Naive thymus-derived CD8-positive, alpha-beta T cell (primary cell): ENCODE results near the gene INAVA. TPM values are rescaled to one million over a fixed set of nuclear protein-coding genes. Genes with fewer than 3 reads are reported as not detected.
A peak's percentile ranks its signal among the peaks of the same experiment; 100 is the strongest.

ENCODE experiments used
- ATAC-seq, 2 donors: fragments of 150-1000 bp; cut with Tn5 transposase in 1 of 2; sonication (Bioruptor Pico), chemical (Tn5 transposase) in 1 of 2; 1 replicate in 1 of 2; 2 replicates in 1 of 2; pipeline ENCODE4 v1.10.0; 2021; ENCODE audit warnings: mild to moderate bottlenecking in 2 of 2, moderate library complexity in 2 of 2
- POLR2A ChIA-PET: fragments of 350-600 bp; sonication (Branson Sonifier 250); formaldehyde crosslinking; loops from one replicate; lab custom pipeline; 2021; ENCODE audit warnings: antibody characterized with exemption; lab: Charles Lee
- DNase-seq, 10 donors: peaks; one replicate each; pipeline versions ENCODE4 v3.0.0 to v3.0.0-alpha.2; 2020 to 2022
- H3K27ac Mint-ChIP-seq, 10 donors: one replicate each; pipeline ENCODE4 v1.8.0; 2020 to 2022; ENCODE audit warnings: mild to moderate bottlenecking in 10 of 10, mixed read lengths in 10 of 10, moderate library complexity in 4 of 10, inconsistent platforms in 1 of 10
- H3K27me3 Mint-ChIP-seq, 5 donors: one replicate each; pipeline ENCODE4 v1.8.0; 2021 to 2022; ENCODE audit warnings: mixed read lengths in 5 of 5
- H3K36me3 Mint-ChIP-seq, 3 donors: one replicate each; pipeline ENCODE4 v1.8.0; 2020 to 2022; ENCODE audit warnings: mixed read lengths in 3 of 3, mild to moderate bottlenecking in 2 of 3, inconsistent platforms in 1 of 3
- H3K4me1 Mint-ChIP-seq, 4 donors: one replicate each; pipeline ENCODE4 v1.8.0; 2021 to 2022; ENCODE audit warnings: mixed read lengths in 4 of 4
- H3K4me3 Mint-ChIP-seq, 10 donors: one replicate each; pipeline ENCODE4 v1.8.0; 2020 to 2022; ENCODE audit warnings: mild to moderate bottlenecking in 10 of 10, mixed read lengths in 10 of 10, moderate library complexity in 6 of 10, inconsistent platforms in 1 of 10
- H3K9me3 Mint-ChIP-seq, 9 donors: one replicate each; pipeline ENCODE4 v1.8.0; 2020 to 2022; ENCODE audit warnings: mixed read lengths in 9 of 9, mild to moderate bottlenecking in 3 of 9, inconsistent platforms in 1 of 9, moderate library complexity in 1 of 9
- polyA plus RNA-seq, 3 donors: library from polyadenylated mRNA; unstranded; fragments of 300-500 nt; fragmentation: Illumina TruSeq; gene quantifications; one replicate each; pipeline ENCODE4 v1.2.3, GENCODE V29; 2021
- total RNA-seq, 8 experiments: library from RNA in 2 of 8; stranded (reverse) in 2 of 8; gene quantifications; one replicate each; pipeline ENCODE4 v1.2.3 and lab custom pipeline; 2021 to 2026

The INAVA gene
- total and polyA plus RNA-seq, 5 experiments from 2014 or later: not detected

DNA sequence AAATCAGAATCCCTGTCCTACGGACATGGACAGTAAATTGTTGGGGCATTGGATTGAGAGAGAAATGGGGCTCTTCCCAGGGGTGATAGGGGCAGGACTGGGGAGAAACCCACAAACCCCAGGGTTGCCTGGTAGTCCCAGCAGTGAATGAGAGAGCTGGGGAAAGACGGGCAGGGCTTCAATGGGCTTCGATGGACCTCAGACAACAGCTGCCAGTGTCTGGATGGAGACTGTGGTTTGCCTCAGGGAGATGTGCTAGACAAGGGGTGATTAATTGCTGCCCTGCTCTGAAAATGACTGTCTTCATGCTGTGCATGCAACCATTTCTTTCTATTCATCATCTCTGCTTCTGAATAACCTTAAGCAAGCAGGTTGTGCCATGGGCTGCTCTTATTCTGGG lies 14.5 kb upstream of the INAVA start:
- no peak for DNase-seq
- no peaks in the 10 kb centered on the region for H3K36me3 Mint-ChIP-seq
- ATAC-seq: no peak
- H3K27ac Mint-ChIP-seq: peak overlapping the region in 1 of 10 donors; percentile 19
- H3K27me3 Mint-ChIP-seq: peaks cover 7 to 14% (median 12%) of the 10 kb centered on the region in 5 donors
- H3K4me1 Mint-ChIP-seq: peaks cover 7 to 28% (median 24%) of the 10 kb centered on the region in 4 donors
- no peak overlapping the region for H3K4me3 Mint-ChIP-seq
- no peaks in the 10 kb centered on the region for H3K9me3 Mint-ChIP-seq
- POLR2A ChIA-PET: no interaction called here

DNA sequence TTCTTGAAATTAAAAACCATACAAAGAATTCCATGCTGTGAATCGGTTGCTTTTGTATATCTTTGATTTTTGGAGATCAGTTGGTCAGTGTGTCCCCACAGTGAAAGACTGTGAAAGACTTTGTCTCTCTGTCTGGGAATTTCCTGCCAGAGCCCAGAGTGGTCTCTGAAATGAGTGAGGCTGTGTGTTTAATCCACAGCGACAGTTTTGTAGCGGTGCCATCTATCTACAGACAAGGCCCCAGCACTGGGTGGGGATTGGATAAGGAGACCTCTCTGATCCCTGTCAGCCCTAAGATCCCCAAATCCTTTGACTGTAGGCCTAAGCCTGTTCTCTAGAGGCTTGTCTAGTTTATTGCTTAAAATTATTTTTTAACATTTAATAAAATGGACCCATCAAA lies 11.6 kb upstream of the INAVA start:
- ATAC-seq (no peak), DNase-seq (no peak)
- Mint-ChIP-seq H3K4me3 (no peak overlapping the region), H3K9me3 (no peaks in the 10 kb centered on the region), H3K27me3 (peaks cover 0 to 5% (median 1%) of the 10 kb centered on the region in 5 donors), H3K27ac (no peak overlapping the region), H3K36me3 (no peaks in the 10 kb centered on the region), H3K4me1 (peaks cover 6 to 34% (median 19%) of the 10 kb centered on the region in 4 donors)
- POLR2A ChIA-PET: interaction anchor here (0.6 kb wide), 1 partner anchor 20 kb away, joined by 3 read pairs; no protein-coding TSS in a partner anchor

DNA sequence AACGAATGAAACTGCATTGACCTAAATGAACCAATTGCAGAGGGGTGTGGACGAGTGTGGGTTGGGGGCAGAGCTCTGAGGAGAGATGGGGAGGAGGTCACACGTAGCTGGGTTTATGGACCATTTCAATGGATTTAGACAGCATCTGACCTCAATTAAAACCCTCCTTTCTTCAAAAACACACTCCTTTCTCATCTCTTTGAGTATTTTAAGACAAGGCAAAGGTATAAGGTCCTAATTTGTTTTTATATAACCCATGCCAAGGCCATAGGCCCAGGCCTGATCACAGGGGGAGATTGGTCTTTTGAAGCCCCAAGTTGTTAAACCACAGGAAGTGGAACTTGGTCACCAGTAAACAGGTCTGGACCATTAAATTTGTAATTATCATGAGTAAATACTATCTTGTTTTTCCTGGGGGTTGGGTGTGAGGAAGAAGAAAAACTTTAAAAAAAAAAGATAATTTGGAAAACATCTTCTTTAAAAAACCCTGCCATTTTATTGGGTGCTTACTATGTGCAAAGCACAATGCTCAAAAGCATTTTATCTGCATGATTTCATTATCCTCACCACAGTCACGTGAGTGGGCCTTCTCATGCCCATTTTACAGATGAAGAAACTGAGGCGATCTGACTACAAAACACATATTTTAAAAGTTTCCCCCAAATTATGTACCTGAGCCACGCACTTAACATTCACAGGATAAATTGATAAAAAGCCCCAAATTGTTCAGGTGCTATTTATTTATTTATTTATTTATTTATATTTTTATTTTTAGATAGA lies 8.9 kb upstream of the INAVA start:
- Mint-ChIP-seq H3K27ac (peak overlapping the region in 6 of 10 donors; percentile 7 to 62 (median 41)), H3K4me1 (peaks cover 18 to 55% (median 40%) of the 10 kb centered on the region in 4 donors), H3K4me3 (no peak overlapping the region), H3K27me3 (peaks cover 0 to 7% (median 1%) of the 10 kb centered on the region in 5 donors), H3K9me3 (no peaks in the 10 kb centered on the region), H3K36me3 (no peaks in the 10 kb centered on the region)
- POLR2A ChIA-PET: no interaction called here
- ATAC-seq (no peak), DNase-seq (no peak)

- Mint-ChIP-seq H3K9me3 (no peaks in the 10 kb centered on the region), H3K36me3 (no peaks in the 10 kb centered on the region), H3K4me1 (peaks cover 18 to 59% (median 46%) of the 10 kb centered on the region in 4 donors), H3K27ac (peak overlapping the region in 6 of 10 donors; percentile 1 to 82 (median 68)), H3K27me3 (peaks cover 2 to 6% (median 2%) of the 10 kb centered on the region in 5 donors), H3K4me3 (no peak overlapping the region)
- DNase-seq: no peak
- ATAC-seq: no peak
- POLR2A ChIA-PET: no interaction called here
Measured at GRCh38 chr1:200886594-200886993, 8.1 kb upstream of the INAVA start.

DNA sequence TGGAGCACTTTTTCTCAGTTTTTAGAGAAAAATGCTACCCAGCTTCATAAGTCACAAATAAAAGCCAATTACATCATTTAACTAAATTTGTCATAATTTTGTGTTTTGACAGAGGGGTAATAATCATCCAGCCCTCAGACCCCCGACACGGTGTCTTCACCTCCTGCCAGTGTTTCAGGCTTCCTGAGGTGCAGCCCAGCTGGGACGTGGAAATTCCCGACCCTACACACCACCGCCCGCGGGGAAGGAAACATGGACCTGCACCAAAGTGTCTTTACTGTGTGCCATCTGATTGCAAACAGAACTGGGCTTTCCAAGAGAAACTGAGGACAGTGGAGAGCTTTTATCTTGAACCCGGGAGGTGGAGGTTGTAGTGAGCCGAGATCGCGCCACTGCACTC lies 7.7 kb upstream of the INAVA start:
- Mint-ChIP-seq H3K4me3 (peak overlapping the region in 3 of 10 donors; percentile 19 to 78 (median 39)), H3K9me3 (no peaks in the 10 kb centered on the region), H3K27me3 (peaks cover 5 to 10% (median 6%) of the 10 kb centered on the region in 5 donors), H3K4me1 (peaks cover 18 to 62% (median 50%) of the 10 kb centered on the region in 4 donors), H3K27ac (peak overlapping the region in 6 of 10 donors; percentile 1 to 82 (median 68)), H3K36me3 (no peaks in the 10 kb centered on the region)
- DNase-seq (no peak), ATAC-seq (no peak)
- POLR2A ChIA-PET: no interaction called here

- ATAC-seq: peak in 1 of 2 donors; percentile 57
- H3K36me3 Mint-ChIP-seq: no peaks in the 10 kb centered on the region
- POLR2A ChIA-PET: interaction anchor here (0.6 to 0.9 kb wide), 4 partner anchors 10 to 273 kb away, joined by 3 read pairs; no protein-coding TSS in a partner anchor
- no peak for DNase-seq
- peak overlapping the region in 9 of 10 donors; percentile 11 to 89 (median 73) for H3K27ac Mint-ChIP-seq
- H3K4me3 Mint-ChIP-seq: peak overlapping the region in 8 of 10 donors; percentile 32 to 78 (median 56)
- H3K27me3 Mint-ChIP-seq: peaks cover 8 to 17% (median 14%) of the 10 kb centered on the region in 5 donors
- H3K4me1 Mint-ChIP-seq: peaks cover 18 to 65% (median 54%) of the 10 kb centered on the region in 4 donors
- no peaks in the 10 kb centered on the region for H3K9me3 Mint-ChIP-seq
Measured at GRCh38 chr1:200887772-200888348, 6.8 kb upstream of the INAVA start.

DNA sequence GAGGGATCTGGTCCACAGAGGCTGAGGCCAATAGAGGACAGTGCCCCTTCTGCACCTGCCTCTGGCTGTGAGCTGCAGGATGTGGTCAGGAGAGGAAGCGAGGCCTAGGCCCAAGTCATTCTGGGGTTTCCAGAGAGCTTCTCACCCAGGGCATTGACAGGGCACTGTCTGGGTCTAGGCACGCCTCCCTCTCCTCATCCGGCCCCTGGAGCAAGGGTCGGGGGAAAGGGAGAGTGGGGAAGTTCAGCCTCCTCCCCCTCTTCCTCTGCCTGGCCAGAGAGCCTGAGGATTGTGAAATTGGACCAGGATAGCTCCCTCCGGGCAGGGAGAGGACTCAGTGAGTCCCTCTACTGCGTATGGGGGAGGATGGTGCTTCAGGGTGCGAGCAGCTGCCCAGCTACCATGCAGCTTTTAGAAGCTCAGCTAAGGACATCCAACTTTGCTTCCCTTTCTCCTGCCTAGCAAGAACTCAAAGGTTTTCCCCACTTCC lies 6.3 kb upstream of the INAVA start:
- POLR2A ChIA-PET: interaction anchor here (0.6 to 0.9 kb wide), 3 partner anchors 9 to 274 kb away, joined by 3 read pairs; no protein-coding TSS in a partner anchor
- H3K4me1 Mint-ChIP-seq: peaks cover 18 to 63% (median 54%) of the 10 kb centered on the region in 4 donors
- H3K36me3 Mint-ChIP-seq: no peaks in the 10 kb centered on the region
- ATAC-seq (peak; percentile 84 to 95), DNase-seq (peak in 8 of 10 donors; percentile 28 to 74 (median 54))
- peak overlapping the region in 9 of 10 donors; percentile 6 to 78 (median 51) for H3K4me3 Mint-ChIP-seq
- no peaks in the 10 kb centered on the region for H3K9me3 Mint-ChIP-seq
- H3K27me3 Mint-ChIP-seq: peaks cover 8 to 20% (median 18%) of the 10 kb centered on the region in 5 donors
- peak overlapping the region in 8 of 10 donors; percentile 11 to 82 (median 57) for H3K27ac Mint-ChIP-seq

DNA sequence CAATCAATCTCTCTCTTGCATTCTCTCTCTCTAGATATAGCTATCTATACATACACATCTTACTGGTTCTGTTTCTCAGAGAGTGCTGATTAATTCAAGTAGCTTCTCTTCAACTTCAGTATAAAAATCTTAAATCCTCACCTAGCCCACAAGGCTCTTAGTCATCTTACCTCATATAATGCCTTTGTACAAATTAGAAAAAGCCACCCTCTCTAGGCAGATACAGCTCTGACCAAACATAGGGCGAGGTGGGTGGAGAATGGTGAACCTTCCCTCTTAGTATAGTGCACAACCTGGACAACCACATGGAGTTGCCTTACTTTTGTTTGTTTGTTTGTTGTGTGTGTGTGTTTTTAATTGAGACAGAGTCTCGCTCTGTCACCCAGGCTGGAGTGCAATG lies 5.1 kb upstream of the INAVA start:
- Mint-ChIP-seq H3K27ac (peak overlapping the region in 7 of 10 donors; percentile 0 to 82 (median 55)), H3K4me3 (peak overlapping the region in 9 of 10 donors; percentile 1 to 78 (median 58)), H3K9me3 (no peaks in the 10 kb centered on the region), H3K4me1 (peaks cover 18 to 63% (median 53%) of the 10 kb centered on the region in 4 donors), H3K27me3 (peaks cover 11 to 31% (median 29%) of the 10 kb centered on the region in 5 donors), H3K36me3 (no peaks in the 10 kb centered on the region)
- ATAC-seq: no peak
- DNase-seq: no peak
- POLR2A ChIA-PET: no interaction called here

DNA sequence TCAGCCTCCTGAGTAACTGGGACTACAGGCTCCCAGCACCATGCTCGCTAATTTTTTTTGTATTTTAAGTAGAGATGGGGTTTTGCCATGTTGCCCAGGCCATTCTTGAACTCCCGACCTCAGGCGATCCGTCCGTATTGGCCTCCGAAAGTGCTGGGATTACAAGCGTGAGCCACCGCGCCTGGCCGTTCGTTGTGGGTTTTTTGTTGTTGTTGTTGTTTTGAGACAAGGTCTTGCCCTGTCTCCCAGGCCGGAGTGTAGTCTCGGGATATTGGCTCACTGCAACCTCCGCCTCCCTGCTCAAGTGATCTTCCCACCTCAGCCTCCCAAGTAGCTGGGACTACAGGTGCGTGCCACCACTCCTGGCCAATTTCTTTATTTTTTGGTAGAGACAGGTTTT lies 4.7 kb upstream of the INAVA start:
- peak overlapping the region in 4 of 10 donors; percentile 0 to 79 (median 44) for H3K27ac Mint-ChIP-seq
- H3K4me3 Mint-ChIP-seq: peak overlapping the region in 8 of 10 donors; percentile 51 to 80 (median 76)
- H3K9me3 Mint-ChIP-seq: no peaks in the 10 kb centered on the region
- H3K36me3 Mint-ChIP-seq: no peaks in the 10 kb centered on the region
- no peak for DNase-seq
- POLR2A ChIA-PET: interaction anchor here (1.2 kb wide), 1 partner anchor 13 kb away, joined by 3 read pairs; no protein-coding TSS in a partner anchor
- no peak for ATAC-seq
- H3K4me1 Mint-ChIP-seq: peaks cover 18 to 61% (median 53%) of the 10 kb centered on the region in 4 donors
- peaks cover 11 to 36% (median 33%) of the 10 kb centered on the region in 5 donors for H3K27me3 Mint-ChIP-seq

DNA sequence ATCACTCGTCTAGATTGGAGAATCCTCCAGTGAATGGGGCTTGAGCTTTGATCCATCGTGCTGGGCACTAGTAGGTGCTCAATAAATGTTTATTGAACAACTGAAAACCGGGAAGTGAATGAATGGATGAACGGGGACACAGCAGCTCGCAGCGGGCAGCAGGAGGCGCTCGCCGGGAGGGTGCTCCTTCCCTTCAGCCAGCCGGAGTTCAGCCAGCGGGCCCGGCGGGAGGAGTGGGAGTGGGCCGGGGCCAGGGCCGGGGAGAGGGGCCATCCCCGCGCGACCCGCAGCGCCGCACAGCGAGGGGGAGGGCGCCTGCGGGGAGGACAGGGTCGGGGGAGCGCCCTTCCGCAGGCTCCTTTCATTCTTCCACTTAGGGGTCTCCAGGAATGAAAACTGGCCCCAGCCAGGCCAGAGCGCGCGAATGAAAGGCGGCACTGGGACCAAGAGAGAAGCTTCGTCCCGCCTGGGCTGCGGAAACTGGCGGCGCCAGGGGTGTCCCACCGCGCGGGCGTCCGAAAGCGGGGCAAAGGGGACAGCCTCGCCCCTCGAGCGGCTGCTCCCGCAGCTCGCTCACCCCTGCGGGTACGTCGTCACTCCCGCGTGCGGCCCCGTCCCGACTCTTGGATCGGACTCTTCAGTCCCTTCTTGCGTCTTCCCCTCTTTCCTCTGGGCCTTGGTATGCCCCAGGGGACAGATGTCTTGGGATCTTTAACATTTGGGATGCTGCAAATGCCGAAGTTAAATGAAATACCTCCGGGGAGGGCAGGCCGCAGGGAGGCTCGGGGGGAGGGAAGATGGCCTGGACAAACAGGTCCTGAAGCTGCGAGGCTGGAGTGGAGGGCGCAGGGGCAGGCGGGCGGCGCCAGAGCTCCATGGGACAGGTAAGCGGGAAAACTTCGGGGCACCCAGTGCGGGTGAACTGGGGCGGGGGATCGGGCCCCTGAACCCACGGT lies 3.6 kb upstream of the INAVA start:
- POLR2A ChIA-PET: interaction anchor here (1.2 kb wide), 1 partner anchor 14 kb away, joined by 3 read pairs; no protein-coding TSS in a partner anchor
- ATAC-seq (peak in 1 of 2 donors; percentile 52), DNase-seq (peak in 1 of 10 donors; percentile 22)
- peak overlapping the region in 5 of 10 donors; percentile 12 to 33 (median 27) for H3K27ac Mint-ChIP-seq
- H3K9me3 Mint-ChIP-seq: no peaks in the 10 kb centered on the region
- H3K4me1 Mint-ChIP-seq: peaks cover 18 to 54% (median 50%) of the 10 kb centered on the region in 4 donors
- no peaks in the 10 kb centered on the region for H3K36me3 Mint-ChIP-seq
- peaks cover 11 to 38% (median 33%) of the 10 kb centered on the region in 5 donors for H3K27me3 Mint-ChIP-seq
- peak overlapping the region; percentile 52 to 84 (median 75) for H3K4me3 Mint-ChIP-seq

- Mint-ChIP-seq H3K4me3 (peak overlapping the region; percentile 52 to 84 (median 74)), H3K27me3 (peaks cover 11 to 38% (median 33%) of the 10 kb centered on the region in 5 donors), H3K4me1 (peaks cover 18 to 51% (median 48%) of the 10 kb centered on the region in 4 donors), H3K27ac (peak overlapping the region in 1 of 10 donors; percentile 11), H3K36me3 (no peaks in the 10 kb centered on the region), H3K9me3 (no peaks in the 10 kb centered on the region)
- POLR2A ChIA-PET: no interaction called here
- DNase-seq (no peak), ATAC-seq (no peak)
Measured at GRCh38 chr1:200891774-200892157, 2.9 kb upstream of the INAVA start.
